IPS DF 4.7 (cell line): ENCODE measurements around the gene PROX2.

Experiments
- DNase-seq: peaks from one replicate; pipeline ENCODE4 v3.0.0-alpha.2; 2013; ENCODE audit warnings: low spot score; ENCODE audit errors: extremely low read depth

PROX2 gene

GRCh38 chr14:74909501-74909900, 33.6 kb upstream of the PROX2 start:
- no peak for DNase-seq

GRCh38 chr14:74908861-74909341, 33.0 kb upstream of the PROX2 start:
- no peak for DNase-seq

- no peak for DNase-seq
Observed at GRCh38 chr14:74907744-74908143, 31.8 kb upstream of the PROX2 start.

GRCh38 chr14:74906925-74907521, 31.1 kb upstream of the PROX2 start:
- no peak for DNase-seq

- DNase-seq = no peak
Observed at GRCh38 chr14:74905595-74906142, 29.7 kb upstream of the PROX2 start.

- DNase-seq = no peak
Observed at GRCh38 chr14:74904635-74905503, 28.9 kb upstream of the PROX2 start.

- no peak for DNase-seq
Observed at GRCh38 chr14:74902941-74903705, 27.2 kb upstream of the PROX2 start.

GRCh38 chr14:74898694-74899093, 22.7 kb upstream of the PROX2 start:
- no peak for DNase-seq

- no peak for DNase-seq
Observed at GRCh38 chr14:74898083-74898482, 22.1 kb upstream of the PROX2 start.

GRCh38 chr14:74897642-74898041, 21.7 kb upstream of the PROX2 start:
- no peak for DNase-seq

GRCh38 chr14:74896400-74896799, 20.5 kb upstream of the PROX2 start:
- no peak for DNase-seq

GRCh38 chr14:74893614-74894091, 17.7 kb upstream of the PROX2 start:
- DNase-seq = no peak

- no peak for DNase-seq
Observed at GRCh38 chr14:74892745-74893144, 16.8 kb upstream of the PROX2 start.

- no peak for DNase-seq
Observed at GRCh38 chr14:74891870-74892269, 15.9 kb upstream of the PROX2 start.

- no peak for DNase-seq
Observed at GRCh38 chr14:74890262-74890661, 14.3 kb upstream of the PROX2 start.

- DNase-seq = no peak
Observed at GRCh38 chr14:74888164-74889158, 12.5 kb upstream of the PROX2 start.

GRCh38 chr14:74886001-74886400, 10.1 kb upstream of the PROX2 start:
- peak; percentile 58 for DNase-seq

- no peak for DNase-seq
Observed at GRCh38 chr14:74882103-74882920, 6.4 kb upstream of the PROX2 start.

GRCh38 chr14:74881431-74882102, 5.6 kb upstream of the PROX2 start, which contains the start of gene DLST:
TSS of gene DLST (plus strand) at chr14:74881916. CDS start at chr14:74881954, 38 bp downstream.
- peak; percentile 72 for DNase-seq
